ENCODE results near the gene IGF2.

Gene IGF2

DNA sequence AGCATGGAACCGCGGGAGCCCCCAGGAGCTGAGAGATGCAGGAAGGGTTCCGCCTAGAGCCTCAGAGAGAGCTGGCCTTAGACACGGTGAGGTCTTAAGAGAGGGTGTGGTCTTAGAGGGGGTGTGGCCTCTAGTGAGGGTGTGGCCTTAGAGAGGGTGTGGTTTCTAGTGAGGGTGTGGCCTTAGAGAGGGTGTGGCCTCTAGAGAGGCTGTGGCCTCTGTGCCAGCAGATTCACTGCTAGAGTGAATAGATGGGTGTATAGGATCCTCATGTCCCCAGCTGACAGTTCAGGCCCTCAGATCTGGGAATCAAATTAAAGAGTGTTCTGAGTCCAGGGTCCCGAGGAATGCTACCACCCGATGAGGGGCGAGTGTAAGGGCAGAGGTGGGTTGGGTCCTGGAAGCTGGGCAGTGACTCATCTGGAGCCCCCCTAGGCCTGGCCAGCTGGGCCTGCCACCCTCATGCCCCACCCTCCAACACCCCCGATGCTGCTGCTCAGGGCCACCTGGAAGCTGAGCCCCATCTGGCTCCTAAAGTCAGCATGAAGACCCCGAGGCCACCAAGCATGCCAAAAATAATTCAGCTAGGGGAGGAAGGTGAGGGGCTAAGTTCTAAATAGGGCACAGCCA, 49.5 kb downstream of the IGF2 start:
- Histone ChIP-seq H3K4me3 (ENCODE audit: low read depth, low read length) (no peak overlapping the region), H3K36me3 (ENCODE audit: control insufficient read depth in 2 of 2, insufficient read depth in 1 of 2, low read length in 2 of 2) (no peaks in the 10 kb centered on the region), H3K27ac (ENCODE audit: extremely low read depth, low read depth, low read length) (no peak overlapping the region), H3K4me1 (ENCODE audit: control insufficient read depth, insufficient read depth, low read length) (no peaks in the 10 kb centered on the region), H3K9me3 (ENCODE audit: control insufficient read depth, insufficient read depth, low read depth, low read length) (no peaks in the 10 kb centered on the region)
- ChIA-PET CTCF (interaction anchor here (1.2 kb wide), 1 partner anchor 60 kb away, joined by 7 read pairs; no protein-coding TSS in a partner anchor), POLR2A (no interaction called here)
- no peak for TF ChIP-seq ZNF600 (tag by site-specific recombination; IDR thresholded peaks at IDR 0.05)
- peak; percentile 43; the same call in 1 of the 2 replicates for TF ChIP-seq KLF10 (tag by site-specific recombination; IDR thresholded peaks at IDR 0.05)
- TF ChIP-seq ZNF121 (tag by site-specific recombination; IDR thresholded peaks at IDR 0.05): no peak
- no peak for TF ChIP-seq ZNF48 (tag by site-specific recombination; IDR thresholded peaks at IDR 0.05)
- peak; percentile 100 for TF ChIP-seq KLF1 (tag by site-specific recombination; IDR thresholded peaks at IDR 0.05)
- TF ChIP-seq KLF9 (tag by site-specific recombination; IDR thresholded peaks at IDR 0.05; ENCODE audit: low read depth): peak; percentile 95
- TF ChIP-seq ZNF658 (tag by site-specific recombination; IDR thresholded peaks at IDR 0.05): no peak
- TF ChIP-seq, protein P1, sequence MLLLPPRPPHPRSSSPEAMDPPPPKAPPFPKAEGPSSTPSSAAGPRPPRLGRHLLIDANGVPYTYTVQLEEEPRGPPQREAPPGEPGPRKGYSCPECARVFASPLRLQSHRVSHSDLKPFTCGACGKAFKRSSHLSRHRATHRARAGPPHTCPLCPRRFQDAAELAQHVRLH (tag by site-specific recombination; IDR thresholded peaks at IDR 0.05): no peak
- TF ChIP-seq SP3 (tag by site-specific recombination; IDR thresholded peaks at IDR 0.05): peak; percentile 48
- TF ChIP-seq, protein P2, sequence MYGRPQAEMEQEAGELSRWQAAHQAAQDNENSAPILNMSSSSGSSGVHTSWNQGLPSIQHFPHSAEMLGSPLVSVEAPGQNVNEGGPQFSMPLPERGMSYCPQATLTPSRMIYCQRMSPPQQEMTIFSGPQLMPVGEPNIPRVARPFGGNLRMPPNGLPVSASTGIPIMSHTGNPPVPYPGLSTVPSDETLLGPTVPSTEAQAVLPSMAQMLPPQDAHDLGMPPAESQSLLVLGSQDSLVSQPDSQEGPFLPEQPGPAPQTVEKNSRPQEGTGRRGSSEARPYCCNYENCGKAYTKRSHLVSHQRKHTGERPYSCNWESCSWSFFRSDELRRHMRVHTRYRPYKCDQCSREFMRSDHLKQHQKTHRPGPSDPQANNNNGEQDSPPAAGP (tag by site-specific recombination; IDR thresholded peaks at IDR 0.05): no peak
- TF ChIP-seq ZNF544 (tag by site-specific recombination; IDR thresholded peaks at IDR 0.05): no peak
- TF ChIP-seq KLF8 (tag by site-specific recombination; IDR thresholded peaks at IDR 0.05): peak; percentile 68; the same call in 1 of the 2 replicates
- TF ChIP-seq ZNF843 (tag by site-specific recombination; IDR thresholded peaks at IDR 0.05): no peak
- TF ChIP-seq, protein P3, sequence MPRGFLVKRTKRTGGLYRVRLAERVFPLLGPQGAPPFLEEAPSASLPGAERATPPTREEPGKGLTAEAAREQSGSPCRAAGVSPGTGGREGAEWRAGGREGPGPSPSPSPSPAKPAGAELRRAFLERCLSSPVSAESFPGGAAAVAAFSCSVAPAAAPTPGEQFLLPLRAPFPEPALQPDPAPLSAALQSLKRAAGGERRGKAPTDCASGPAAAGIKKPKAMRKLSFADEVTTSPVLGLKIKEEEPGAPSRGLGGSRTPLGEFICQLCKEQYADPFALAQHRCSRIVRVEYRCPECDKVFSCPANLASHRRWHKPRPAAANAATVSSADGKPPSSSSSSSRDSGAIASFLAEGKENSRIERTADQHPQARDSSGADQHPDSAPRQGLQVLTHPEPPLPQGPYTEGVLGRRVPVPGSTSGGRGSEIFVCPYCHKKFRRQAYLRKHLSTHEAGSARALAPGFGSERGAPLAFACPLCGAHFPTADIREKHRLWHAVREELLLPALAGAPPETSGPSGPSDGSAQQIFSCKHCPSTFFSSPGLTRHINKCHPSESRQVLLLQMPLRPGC (tag by site-specific recombination; IDR thresholded peaks at IDR 0.05): no peak
- no peak for TF ChIP-seq ZNF521 (tag by site-specific recombination; IDR thresholded peaks at IDR 0.05)
- TF ChIP-seq ZNF416 (tag by site-specific recombination; IDR thresholded peaks at IDR 0.05): no peak
- no peak for TF ChIP-seq ZNF239 (tag by site-specific recombination; IDR thresholded peaks at IDR 0.05)

DNA sequence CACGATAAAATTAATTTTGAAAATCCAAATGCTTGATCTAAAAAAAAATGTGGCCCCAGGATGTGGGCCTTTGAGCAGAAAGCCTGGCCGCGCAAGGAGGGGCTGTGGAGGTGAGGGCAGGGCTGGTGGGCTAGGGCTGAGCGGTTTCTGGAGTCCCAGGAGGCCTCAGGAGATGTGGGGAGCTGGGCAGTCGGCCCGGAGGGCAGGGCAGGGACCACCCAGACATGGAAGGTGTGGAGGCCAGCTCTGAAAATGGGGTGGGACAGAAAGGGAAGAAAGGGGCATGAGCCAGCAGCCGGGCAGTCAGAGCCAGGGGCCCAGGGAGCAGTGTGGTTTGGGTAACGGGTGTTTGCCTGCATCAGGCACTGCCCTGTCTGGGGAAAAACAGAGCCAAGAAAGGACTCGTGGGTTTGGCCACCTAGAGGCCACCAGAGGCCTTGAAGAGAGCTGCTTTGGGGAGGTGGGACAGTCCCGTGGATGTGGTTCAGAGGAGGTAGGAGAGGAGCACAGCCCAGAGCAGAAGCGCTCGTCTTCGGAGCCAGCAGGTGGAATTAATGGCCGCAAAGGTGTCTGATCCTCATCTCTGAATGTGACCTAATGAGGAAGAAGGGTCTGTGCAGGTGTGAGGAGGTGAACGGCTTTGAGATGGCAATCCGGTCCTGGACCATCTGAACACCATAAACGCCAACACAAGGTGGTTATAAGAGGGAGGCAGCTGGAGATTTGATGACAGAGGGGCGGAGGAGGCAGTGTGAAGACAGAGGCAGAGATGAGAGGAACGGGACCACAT, 50.2 kb downstream of the IGF2 start:
- Histone ChIP-seq H3K4me3 (ENCODE audit: low read depth, low read length) (no peak overlapping the region), H3K27ac (ENCODE audit: extremely low read depth, low read depth, low read length) (no peak overlapping the region), H3K9me3 (ENCODE audit: control insufficient read depth, insufficient read depth, low read depth, low read length) (no peaks in the 10 kb centered on the region), H3K36me3 (ENCODE audit: control insufficient read depth in 2 of 2, insufficient read depth in 1 of 2, low read length in 2 of 2) (no peaks in the 10 kb centered on the region), H3K4me1 (ENCODE audit: control insufficient read depth, insufficient read depth, low read length) (no peaks in the 10 kb centered on the region)
- CTCF ChIA-PET: interaction anchor here (0.6 to 1.2 kb wide), 5 partner anchors 9 to 139 kb away, joined by 3 to 8 read pairs (median 6); no protein-coding TSS in a partner anchor
- POLR2A ChIA-PET: no interaction called here
- TF ChIP-seq KLF10 (tag by site-specific recombination; IDR thresholded peaks at IDR 0.05): no peak
- no peak for TF ChIP-seq REPIN1 (tag by site-specific recombination; IDR thresholded peaks at IDR 0.05; ENCODE audit: low read depth)
- no peak for TF ChIP-seq ZNF2 (tag by site-specific recombination; IDR thresholded peaks at IDR 0.05)
- TF ChIP-seq SP3 (tag by site-specific recombination; IDR thresholded peaks at IDR 0.05): no peak
- no peak for TF ChIP-seq ZNF626 (tag by site-specific recombination; IDR thresholded peaks at IDR 0.05)
- no peak for TF ChIP-seq ZNF561 (tag by site-specific recombination; IDR thresholded peaks at IDR 0.05; ENCODE audit: borderline replicate concordance)
- TF ChIP-seq GLIS2 (tag by site-specific recombination; IDR thresholded peaks at IDR 0.05): no peak
- TF ChIP-seq, protein P4, sequence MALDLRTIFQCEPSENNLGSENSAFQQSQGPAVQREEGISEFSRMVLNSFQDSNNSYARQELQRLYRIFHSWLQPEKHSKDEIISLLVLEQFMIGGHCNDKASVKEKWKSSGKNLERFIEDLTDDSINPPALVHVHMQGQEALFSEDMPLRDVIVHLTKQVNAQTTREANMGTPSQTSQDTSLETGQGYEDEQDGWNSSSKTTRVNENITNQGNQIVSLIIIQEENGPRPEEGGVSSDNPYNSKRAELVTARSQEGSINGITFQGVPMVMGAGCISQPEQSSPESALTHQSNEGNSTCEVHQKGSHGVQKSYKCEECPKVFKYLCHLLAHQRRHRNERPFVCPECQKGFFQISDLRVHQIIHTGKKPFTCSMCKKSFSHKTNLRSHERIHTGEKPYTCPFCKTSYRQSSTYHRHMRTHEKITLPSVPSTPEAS (tag by site-specific recombination; IDR thresholded peaks at IDR 0.05): no peak
- no peak for TF ChIP-seq ZNF514 (tag by site-specific recombination; IDR thresholded peaks at IDR 0.05)
- TF ChIP-seq ZNF677 (tag by site-specific recombination; IDR thresholded peaks at IDR 0.05): no peak
- TF ChIP-seq, protein P5, sequence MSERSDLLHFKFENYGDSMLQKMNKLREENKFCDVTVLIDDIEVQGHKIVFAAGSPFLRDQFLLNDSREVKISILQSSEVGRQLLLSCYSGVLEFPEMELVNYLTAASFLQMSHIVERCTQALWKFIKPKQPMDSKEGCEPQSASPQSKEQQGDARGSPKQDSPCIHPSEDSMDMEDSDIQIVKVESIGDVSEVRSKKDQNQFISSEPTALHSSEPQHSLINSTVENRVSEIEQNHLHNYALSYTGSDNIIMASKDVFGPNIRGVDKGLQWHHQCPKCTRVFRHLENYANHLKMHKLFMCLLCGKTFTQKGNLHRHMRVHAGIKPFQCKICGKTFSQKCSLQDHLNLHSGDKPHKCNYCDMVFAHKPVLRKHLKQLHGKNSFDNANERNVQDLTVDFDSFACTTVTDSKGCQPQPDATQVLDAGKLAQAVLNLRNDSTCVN (tag by site-specific recombination; optimal IDR thresholded peaks at IDR 0.05): no peak
- no peak for TF ChIP-seq YY1 (tag by site-specific recombination; IDR thresholded peaks at IDR 0.05)

Measured in HEK293 (cell line).